Measurements from ENCODE around the gene HTR3C.
"Not testable (repeated sequence)": the region's sequence is repeated elsewhere in the genome, so short reads cannot be mapped to it uniquely, and the experiment has no call there.

HTR3C gene, protein sequence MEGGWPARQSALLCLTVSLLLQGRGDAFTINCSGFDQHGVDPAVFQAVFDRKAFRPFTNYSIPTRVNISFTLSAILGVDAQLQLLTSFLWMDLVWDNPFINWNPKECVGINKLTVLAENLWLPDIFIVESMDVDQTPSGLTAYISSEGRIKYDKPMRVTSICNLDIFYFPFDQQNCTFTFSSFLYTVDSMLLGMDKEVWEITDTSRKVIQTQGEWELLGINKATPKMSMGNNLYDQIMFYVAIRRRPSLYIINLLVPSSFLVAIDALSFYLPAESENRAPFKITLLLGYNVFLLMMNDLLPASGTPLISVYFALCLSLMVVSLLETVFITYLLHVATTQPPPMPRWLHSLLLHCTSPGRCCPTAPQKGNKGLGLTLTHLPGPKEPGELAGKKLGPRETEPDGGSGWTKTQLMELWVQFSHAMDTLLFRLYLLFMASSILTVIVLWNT

DNA sequence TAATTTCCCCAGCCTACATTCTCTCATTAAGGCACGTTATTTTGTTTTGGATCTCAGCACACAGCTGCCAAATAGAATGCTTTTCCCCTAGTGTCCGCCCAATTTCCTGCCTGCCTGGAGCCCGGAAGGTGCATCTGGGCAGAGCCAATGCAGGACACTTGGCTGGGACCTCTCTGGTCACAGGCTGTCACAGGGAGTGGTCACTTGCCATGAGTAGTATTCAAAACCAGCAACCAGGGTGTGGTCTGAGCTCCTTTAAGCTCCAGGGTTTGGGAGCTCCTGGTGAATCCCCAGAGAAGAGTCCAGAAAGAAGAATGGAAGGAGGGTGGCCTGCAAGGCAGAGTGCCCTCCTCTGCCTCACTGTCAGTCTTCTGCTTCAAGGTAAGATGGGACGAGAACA is at the start of gene HTR3C:
TSS of gene HTR3C (plus strand) at position 281 of the 400 bp plus-strand sequence. CDS start at position 315, 34 bp downstream.
- Histone ChIP-seq H3K4me3 (ENCODE audit: low read length in 2 of 2) (no peak within 1 kb of the TSS), H3K27ac (ENCODE audit: low read depth in 2 of 2, low read length in 2 of 2) (no peak within 1 kb of the TSS), H3K9ac (ENCODE audit: low read depth in 1 of 2, low read length in 2 of 2) (no peak within 1 kb of the TSS), H3K27me3 (ENCODE audit: control insufficient read depth in 2 of 2, insufficient read depth in 2 of 2, low read length in 2 of 2) (no peaks in the 10 kb centered on the region), H3K4me1 (ENCODE audit: control insufficient read depth in 2 of 2, insufficient read depth in 2 of 2, low read length in 2 of 2) (no peaks in the 10 kb centered on the region), H3K36me3 (ENCODE audit: control insufficient read depth in 2 of 2, insufficient read depth in 2 of 2, low read length in 2 of 2) (no peaks in the 10 kb centered on the region), H3K9me3 (ENCODE audit: control insufficient read depth in 2 of 2, low read length in 2 of 2) (no peaks in the 10 kb centered on the region)

DNA sequence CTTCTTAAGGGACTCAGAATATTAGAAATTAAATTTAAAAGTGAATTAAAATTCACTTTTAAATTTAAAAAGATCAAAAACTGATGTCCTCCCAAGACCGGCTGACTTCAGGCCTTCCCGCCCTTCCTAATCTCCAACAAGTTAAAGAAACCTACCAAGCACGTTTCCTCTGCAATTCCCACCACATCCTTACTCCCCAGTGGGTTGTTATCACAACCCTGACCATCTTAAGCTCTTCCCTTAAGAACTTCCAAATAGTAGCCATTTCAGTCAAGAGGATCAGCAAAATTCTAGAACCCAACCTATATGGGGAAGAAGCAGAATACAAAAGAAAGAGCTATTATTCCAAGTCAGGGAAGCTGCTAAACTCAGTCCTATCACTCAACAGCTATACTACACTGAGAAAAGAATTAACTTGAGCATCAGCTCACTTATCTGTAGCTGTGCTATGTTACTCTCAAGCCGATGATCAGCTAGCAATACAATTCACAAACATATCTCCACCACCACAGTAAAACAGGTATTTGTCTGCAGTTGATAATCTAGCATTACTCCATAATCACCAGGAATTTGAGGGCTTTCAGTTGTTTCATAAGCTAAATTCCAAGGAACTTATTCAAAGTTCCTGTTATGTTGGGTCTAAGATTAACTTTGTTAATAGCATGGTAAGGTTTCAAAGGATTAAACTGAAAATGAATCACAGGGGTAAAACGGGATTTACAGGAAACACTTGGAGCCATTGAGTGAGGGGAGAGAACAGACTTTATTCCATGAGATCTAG is 49.5 kb upstream of the HTR3C start:
- no peak overlapping the region for H3K27ac ChIP-seq (ENCODE audit: low read depth in 2 of 2, low read length in 2 of 2)
- H3K9me3 ChIP-seq (ENCODE audit: control insufficient read depth in 2 of 2, low read length in 2 of 2): no peaks in the 10 kb centered on the region
- peaks cover 0 to 3% of the 10 kb centered on the region in 2 donors for H3K36me3 ChIP-seq (ENCODE audit: control insufficient read depth in 2 of 2, insufficient read depth in 2 of 2, low read length in 2 of 2)
- no peak overlapping the region for H3K9ac ChIP-seq (ENCODE audit: low read depth in 1 of 2, low read length in 2 of 2)
- H3K4me3 ChIP-seq (ENCODE audit: low read length in 2 of 2): no peak overlapping the region
- H3K27me3 ChIP-seq (ENCODE audit: control insufficient read depth in 2 of 2, insufficient read depth in 2 of 2, low read length in 2 of 2): no peaks in the 10 kb centered on the region
- H3K4me1 ChIP-seq (ENCODE audit: control insufficient read depth in 2 of 2, insufficient read depth in 2 of 2, low read length in 2 of 2): peaks cover 7 to 24% of the 10 kb centered on the region in 2 donors

DNA sequence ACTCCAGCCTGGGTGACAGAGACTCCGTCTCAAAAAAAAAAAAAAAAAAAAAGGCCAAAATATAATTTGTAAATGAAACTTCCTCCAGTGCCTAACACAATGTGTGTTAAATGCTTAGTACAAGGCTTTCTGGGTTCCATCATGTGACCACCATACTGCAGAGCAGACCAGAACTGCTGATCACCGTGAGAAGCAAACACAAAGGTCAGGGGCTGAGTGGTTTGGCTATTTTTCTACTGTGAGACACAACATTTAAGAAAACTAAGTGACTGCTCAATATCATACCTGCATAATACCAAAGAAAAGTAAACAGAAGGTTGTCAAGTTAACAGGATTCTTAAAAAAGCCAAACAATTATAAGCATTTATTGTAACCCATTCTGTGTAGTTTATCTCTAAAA is 48.4 kb upstream of the HTR3C start:
- no peak overlapping the region for H3K4me3 ChIP-seq (ENCODE audit: low read length in 2 of 2)
- H3K9me3 ChIP-seq (ENCODE audit: control insufficient read depth in 2 of 2, low read length in 2 of 2): no peaks in the 10 kb centered on the region
- no peaks in the 10 kb centered on the region for H3K27me3 ChIP-seq (ENCODE audit: control insufficient read depth in 2 of 2, insufficient read depth in 2 of 2, low read length in 2 of 2)
- H3K36me3 ChIP-seq (ENCODE audit: control insufficient read depth in 2 of 2, insufficient read depth in 2 of 2, low read length in 2 of 2): peaks cover 2 to 5% of the 10 kb centered on the region in 2 donors
- H3K27ac ChIP-seq (ENCODE audit: low read depth in 2 of 2, low read length in 2 of 2): no peak overlapping the region
- H3K4me1 ChIP-seq (ENCODE audit: control insufficient read depth in 2 of 2, insufficient read depth in 2 of 2, low read length in 2 of 2): peaks cover 7 to 24% of the 10 kb centered on the region in 2 donors
- no peak overlapping the region for H3K9ac ChIP-seq (ENCODE audit: low read depth in 1 of 2, low read length in 2 of 2)

DNA sequence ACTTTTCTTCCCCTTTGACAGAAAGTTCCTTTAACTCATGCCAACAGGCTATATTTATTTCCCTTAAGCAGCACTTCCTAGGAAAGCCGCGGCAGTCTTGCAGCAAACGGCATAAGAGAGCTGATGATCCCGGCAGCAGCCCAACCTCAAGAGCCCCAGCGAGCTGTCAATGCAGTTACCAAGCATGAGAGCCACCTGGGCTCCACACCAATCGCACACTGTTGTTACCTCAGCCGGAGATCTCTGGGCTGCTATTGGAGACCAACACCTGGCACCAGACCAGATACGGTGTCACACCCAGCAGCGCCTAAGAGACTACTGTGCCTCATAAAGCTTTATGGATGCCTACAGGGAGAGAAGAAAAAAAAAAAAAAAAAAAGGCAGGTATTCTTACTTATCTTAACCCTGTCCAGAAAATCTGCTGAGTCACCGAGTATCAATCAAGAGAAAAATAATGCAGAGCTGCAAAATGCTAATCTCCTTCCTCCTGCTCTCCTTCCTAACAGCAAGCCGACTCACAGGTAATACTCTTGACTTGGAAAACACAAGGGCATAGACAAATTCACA is 46.8 kb upstream of the HTR3C start:
- Histone ChIP-seq H3K27me3 (ENCODE audit: control insufficient read depth in 2 of 2, insufficient read depth in 2 of 2, low read length in 2 of 2) (no peaks in the 10 kb centered on the region), H3K36me3 (ENCODE audit: control insufficient read depth in 2 of 2, insufficient read depth in 2 of 2, low read length in 2 of 2) (peaks cover 2 to 4% of the 10 kb centered on the region in 2 donors), H3K4me1 (ENCODE audit: control insufficient read depth in 2 of 2, insufficient read depth in 2 of 2, low read length in 2 of 2) (peaks cover 7 to 24% of the 10 kb centered on the region in 2 donors), H3K4me3 (ENCODE audit: low read length in 2 of 2) (peak overlapping the region in 1 of 2 donors; percentile 4), H3K27ac (ENCODE audit: low read depth in 2 of 2, low read length in 2 of 2) (peak overlapping the region; percentile 61 to 79), H3K9me3 (ENCODE audit: control insufficient read depth in 2 of 2, low read length in 2 of 2) (no peaks in the 10 kb centered on the region), H3K9ac (ENCODE audit: low read depth in 1 of 2, low read length in 2 of 2) (peak overlapping the region in 1 of 2 donors; percentile 47)

DNA sequence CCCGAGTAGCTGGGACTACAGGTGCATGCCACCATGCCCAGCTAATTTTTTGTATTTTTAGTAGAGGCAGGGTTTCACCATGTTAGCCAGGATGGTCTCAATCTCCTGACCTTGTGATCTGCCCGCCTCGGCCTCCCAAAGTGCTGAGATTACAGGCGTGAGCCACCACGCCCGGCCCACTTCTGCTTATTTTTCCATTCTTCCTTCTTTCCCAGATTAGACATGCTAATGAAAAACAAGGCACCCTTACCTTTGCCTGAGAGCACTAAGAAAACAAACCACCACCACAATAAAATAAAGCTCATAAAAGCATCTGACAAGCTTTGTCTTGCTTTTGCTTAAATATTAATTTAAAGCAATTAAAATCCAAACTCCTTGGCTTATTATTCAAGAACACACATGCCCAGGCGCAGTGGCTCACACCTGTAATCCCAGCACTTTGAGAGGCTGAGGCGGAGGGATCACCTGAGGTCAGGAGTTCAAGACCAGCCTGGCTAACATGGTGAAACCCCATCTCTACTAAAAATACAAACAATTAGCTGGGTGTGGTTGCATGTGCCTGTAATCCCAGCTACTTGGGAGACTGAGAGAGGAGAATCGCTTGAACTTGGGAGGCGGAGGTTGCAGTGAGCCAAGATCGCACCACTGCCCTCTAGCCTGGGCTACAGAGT is 45.6 kb upstream of the HTR3C start:
- H3K9me3 ChIP-seq (ENCODE audit: control insufficient read depth in 2 of 2, low read length in 2 of 2); H3K4me3 ChIP-seq (ENCODE audit: low read length in 2 of 2); H3K27me3 ChIP-seq (ENCODE audit: control insufficient read depth in 2 of 2, insufficient read depth in 2 of 2, low read length in 2 of 2); H3K9ac ChIP-seq (ENCODE audit: low read depth in 1 of 2, low read length in 2 of 2); H3K36me3 ChIP-seq (ENCODE audit: control insufficient read depth in 2 of 2, insufficient read depth in 2 of 2, low read length in 2 of 2): not testable (repeated sequence)
- H3K4me1 ChIP-seq (ENCODE audit: control insufficient read depth in 2 of 2, insufficient read depth in 2 of 2, low read length in 2 of 2): peaks cover 7 to 28% of the 10 kb centered on the region in 2 donors
- H3K27ac ChIP-seq (ENCODE audit: low read depth in 2 of 2, low read length in 2 of 2): peak overlapping the region; percentile 61 to 79

DNA sequence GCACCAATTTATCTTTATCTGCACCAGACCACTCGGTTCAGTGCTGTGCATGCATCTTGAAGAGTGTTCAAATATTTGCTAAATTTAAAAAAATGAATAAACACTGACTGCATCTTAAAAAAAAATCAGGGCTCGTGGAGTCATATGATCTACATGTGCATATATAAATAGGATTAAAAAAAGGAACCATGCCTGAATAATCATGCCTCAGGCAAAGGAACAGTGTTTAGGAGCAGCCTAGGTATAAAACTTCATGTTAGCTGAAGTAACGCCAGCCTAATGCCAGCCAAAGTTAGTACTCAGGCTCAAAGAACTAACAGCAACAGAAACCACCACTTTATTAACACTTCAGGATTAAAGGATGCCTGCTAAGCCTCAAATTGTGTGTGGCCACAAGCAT is 44.7 kb upstream of the HTR3C start:
- no peak overlapping the region for H3K27ac ChIP-seq (ENCODE audit: low read depth in 2 of 2, low read length in 2 of 2)
- no peaks in the 10 kb centered on the region for H3K27me3 ChIP-seq (ENCODE audit: control insufficient read depth in 2 of 2, insufficient read depth in 2 of 2, low read length in 2 of 2)
- peaks cover 7 to 34% of the 10 kb centered on the region in 2 donors for H3K4me1 ChIP-seq (ENCODE audit: control insufficient read depth in 2 of 2, insufficient read depth in 2 of 2, low read length in 2 of 2)
- H3K36me3 ChIP-seq (ENCODE audit: control insufficient read depth in 2 of 2, insufficient read depth in 2 of 2, low read length in 2 of 2): peaks cover 2 to 4% of the 10 kb centered on the region in 2 donors
- H3K9ac ChIP-seq (ENCODE audit: low read depth in 1 of 2, low read length in 2 of 2): no peak overlapping the region
- H3K4me3 ChIP-seq (ENCODE audit: low read length in 2 of 2): no peak overlapping the region
- H3K9me3 ChIP-seq (ENCODE audit: control insufficient read depth in 2 of 2, low read length in 2 of 2): no peaks in the 10 kb centered on the region

DNA sequence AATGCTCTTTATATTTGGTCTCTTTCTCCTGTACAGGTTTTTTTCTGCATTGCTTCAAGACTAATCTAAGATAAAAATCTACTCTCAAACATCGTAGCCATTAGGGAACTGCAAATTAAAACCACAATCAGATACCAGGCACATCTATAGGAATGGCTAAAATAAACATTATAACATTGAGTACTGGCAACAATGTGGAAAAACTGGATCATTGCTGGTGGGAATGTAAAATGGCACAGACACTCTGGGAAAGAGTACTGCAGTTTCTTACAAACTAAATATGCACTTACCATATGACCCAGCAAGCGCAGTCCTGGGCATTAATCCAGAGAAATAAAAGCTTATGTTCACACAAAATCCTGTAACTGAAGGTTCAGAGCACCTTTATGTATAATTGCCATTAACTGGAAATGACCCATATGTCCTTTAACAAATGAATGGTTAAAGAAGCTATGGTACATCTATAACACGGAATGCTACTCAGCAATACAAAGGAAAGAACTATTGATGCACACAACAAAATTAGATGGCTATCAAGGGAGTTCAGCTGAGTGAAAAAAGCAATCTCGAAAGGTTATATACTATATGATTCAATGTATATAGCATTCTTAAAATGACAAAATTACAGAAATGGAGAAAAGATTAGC is 41.5 kb upstream of the HTR3C start:
- H3K4me3 ChIP-seq (ENCODE audit: low read length in 2 of 2): no peak overlapping the region
- no peak overlapping the region for H3K9ac ChIP-seq (ENCODE audit: low read depth in 1 of 2, low read length in 2 of 2)
- peaks cover 11 to 37% of the 10 kb centered on the region in 2 donors for H3K4me1 ChIP-seq (ENCODE audit: control insufficient read depth in 2 of 2, insufficient read depth in 2 of 2, low read length in 2 of 2)
- H3K27ac ChIP-seq (ENCODE audit: low read depth in 2 of 2, low read length in 2 of 2): no peak overlapping the region
- peaks cover 2 to 4% of the 10 kb centered on the region in 2 donors for H3K36me3 ChIP-seq (ENCODE audit: control insufficient read depth in 2 of 2, insufficient read depth in 2 of 2, low read length in 2 of 2)
- H3K9me3 ChIP-seq (ENCODE audit: control insufficient read depth in 2 of 2, low read length in 2 of 2): no peaks in the 10 kb centered on the region
- no peaks in the 10 kb centered on the region for H3K27me3 ChIP-seq (ENCODE audit: control insufficient read depth in 2 of 2, insufficient read depth in 2 of 2, low read length in 2 of 2)

DNA sequence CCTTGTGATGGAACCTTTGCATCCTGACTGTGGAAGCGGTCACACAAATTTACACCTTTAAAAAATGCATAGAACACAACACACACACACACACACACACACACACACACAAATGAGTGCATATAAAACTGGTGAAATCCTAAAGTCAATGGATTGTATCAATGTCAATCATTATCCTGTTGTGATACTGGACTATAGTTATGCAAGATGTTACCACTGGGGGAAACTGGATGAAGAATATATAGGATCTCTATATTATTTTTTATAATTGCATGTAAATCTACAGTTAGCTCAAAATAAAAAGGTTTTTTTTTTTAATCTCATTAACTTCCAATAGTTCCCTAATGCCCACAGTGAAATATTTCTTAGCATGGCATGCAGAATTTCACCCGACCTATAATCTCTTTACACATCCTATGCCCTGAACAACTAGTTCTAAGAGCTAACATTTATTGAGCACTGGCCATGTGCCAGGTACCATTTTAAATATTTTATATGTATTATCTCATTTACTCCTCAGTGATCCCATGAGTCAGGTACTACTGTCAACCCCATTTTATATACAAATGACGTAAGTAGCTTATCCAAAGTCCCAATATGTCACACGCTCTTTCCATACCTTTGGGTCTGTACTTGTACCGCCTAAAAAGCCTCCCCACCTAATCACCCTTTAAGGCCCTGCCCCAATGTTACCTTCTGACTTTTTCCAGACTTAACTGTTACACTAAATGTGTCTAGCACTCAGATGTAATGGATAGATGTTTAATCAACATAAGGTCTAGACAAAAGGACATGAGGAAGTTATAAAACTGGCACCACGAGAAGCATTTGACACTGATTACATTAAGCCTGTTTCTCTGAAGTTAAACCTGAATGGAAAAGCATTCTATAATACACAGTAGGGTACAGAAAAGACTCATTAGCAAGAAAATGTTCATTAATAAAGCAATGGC is 40.6 kb upstream of the HTR3C start:
- Histone ChIP-seq H3K4me3 (ENCODE audit: low read length in 2 of 2) (peak overlapping the region in 1 of 2 donors; percentile 17), H3K9ac (ENCODE audit: low read depth in 1 of 2, low read length in 2 of 2) (peak overlapping the region in 1 of 2 donors; percentile 26), H3K36me3 (ENCODE audit: control insufficient read depth in 2 of 2, insufficient read depth in 2 of 2, low read length in 2 of 2) (peaks cover 2 to 4% of the 10 kb centered on the region in 2 donors), H3K9me3 (ENCODE audit: control insufficient read depth in 2 of 2, low read length in 2 of 2) (no peaks in the 10 kb centered on the region), H3K27ac (ENCODE audit: low read depth in 2 of 2, low read length in 2 of 2) (peak overlapping the region; percentile 49 to 55), H3K4me1 (ENCODE audit: control insufficient read depth in 2 of 2, insufficient read depth in 2 of 2, low read length in 2 of 2) (peaks cover 16 to 40% of the 10 kb centered on the region in 2 donors), H3K27me3 (ENCODE audit: control insufficient read depth in 2 of 2, insufficient read depth in 2 of 2, low read length in 2 of 2) (no peaks in the 10 kb centered on the region)

Data from mucosa of rectum (tissue), 2 donors.